Caco-2 (cell line): ENCODE measurements around the gene FAM3C. TPM values are rescaled to one million over a fixed set of nuclear protein-coding genes. Genes with fewer than 3 reads are reported as not detected.
"Not testable (repeated sequence)": the region's sequence is repeated elsewhere in the genome, so short reads cannot be mapped to it uniquely, and the experiment has no call there.

Source experiments
- BruUV-seq: library from RNA; stranded (reverse); fragments of 400-500 nt; replicated peaks from 2 replicates; lab custom pipeline; 2021; lab: Mats Ljungman, UMichigan
- CTCF ChIA-PET: fragments of 300-600 bp; sonication (Branson Sonifier 250); formaldehyde crosslinking; loops from one replicate; lab custom pipeline; 2022; ENCODE audit warnings: antibody characterized with exemption; lab: Charles Lee
- POLR2A ChIA-PET: fragments of 300-600 bp; sonication (Branson Sonifier 250); formaldehyde crosslinking; loops from one replicate; lab custom pipeline; 2022; ENCODE audit warnings: antibody characterized with exemption; lab: Charles Lee
- DNase-seq, 2 experiments: peaks; one replicate each; pipeline versions ENCODE4 v3.0.0 to v3.0.0-alpha.2; 2020 to 2022
- H3K27me3 ChIP-seq: replicated peaks from 2 replicates; pipeline ENCODE4 v1.6.0; 2011; ENCODE audit warnings: low read length; ENCODE audit not compliant: control insufficient read depth, insufficient read depth
- H3K36me3 ChIP-seq: 2 replicates; pipeline ENCODE4 v1.5.1; 2011; ENCODE audit warnings: low read length; ENCODE audit not compliant: control insufficient read depth, insufficient read depth
- H3K4me1 ChIP-seq: fragments of 250-450 bp; sonication (Bioruptor Pico); 2 replicates; pipeline ENCODE4 v1.5.1; 2020; ENCODE audit warnings: mild to moderate bottlenecking
- H3K4me3 ChIP-seq: 2 replicates; pipeline ENCODE4 v1.5.1; 2011; ENCODE audit warnings: low read depth, mild to moderate bottlenecking, control low read depth, low read length
- H3K9me3 ChIP-seq: fragments of 250-450 bp; sonication (Bioruptor Pico); 2 replicates; pipeline ENCODE4 v1.5.1; 2020; ENCODE audit warnings: mild to moderate bottlenecking, moderate library complexity
- H3K27ac Mint-ChIP-seq: one replicate; pipeline ENCODE4 v1.8.0; 2022; ENCODE audit warnings: mixed read lengths; ENCODE audit not compliant: unreplicated experiment
- H3K27me3 Mint-ChIP-seq: one replicate; pipeline ENCODE4 v1.8.0; 2022; ENCODE audit warnings: mixed read lengths; ENCODE audit not compliant: insufficient read depth, unreplicated experiment
- H3K36me3 Mint-ChIP-seq: one replicate; pipeline ENCODE4 v1.8.0; 2022; ENCODE audit warnings: mild to moderate bottlenecking, mixed read lengths; ENCODE audit not compliant: insufficient read depth, unreplicated experiment
- H3K4me1 Mint-ChIP-seq: one replicate; pipeline ENCODE4 v1.8.0; 2022; ENCODE audit warnings: low read depth, mixed read lengths; ENCODE audit not compliant: unreplicated experiment
- H3K4me3 Mint-ChIP-seq: one replicate; pipeline ENCODE4 v1.8.0; 2022; ENCODE audit warnings: mild to moderate bottlenecking, moderate library complexity, mixed read lengths; ENCODE audit not compliant: unreplicated experiment
- H3K9me3 Mint-ChIP-seq: one replicate; pipeline ENCODE4 v1.8.0; 2022; ENCODE audit warnings: mixed read lengths; ENCODE audit not compliant: unreplicated experiment
- intact Hi-C: fragments of 100-400 bp; cut with micrococcal nuclease; formaldehyde crosslinking; loops from one replicate; pipeline ENCODE4 v1.10.0; 2022; ENCODE audit not compliant: unreplicated experiment
- total RNA-seq: library from RNA; stranded (reverse); gene quantifications from 2 replicates; pipeline ENCODE4 v1.2.3, GENCODE V29; 2022
- TF ChIP-seq, protein P1 (sequence below), 2 experiments: fragments of 200-600 bp in 1 of 2; IDR thresholded peaks; 1 replicate in 1 of 2; 2 replicates in 1 of 2; pipeline versions ENCODE4 v1.5.1 to v1.8.0; 2011 to 2022; ENCODE audit warnings: antibody characterized with exemption in 1 of 2, control low read depth in 1 of 2, inconsistent platforms in 1 of 2, low read depth in 1 of 2, low read length in 1 of 2, mild to moderate bottlenecking in 1 of 2, moderate library complexity in 1 of 2; ENCODE audit not compliant: insufficient read depth in 1 of 2, severe bottlenecking in 1 of 2, unreplicated experiment in 1 of 2

Gene FAM3C
- total RNA-seq, 1 experiment from 2014 or later: 40.5 TPM

GRCh38 chr7:121440857-121441503 lies 44.9 kb upstream of the FAM3C start:
- H3K36me3 Mint-ChIP-seq: no peaks in the 10 kb centered on the region
- no peaks in the 10 kb centered on the region for H3K27me3 Mint-ChIP-seq
- no peak overlapping the region for H3K27ac Mint-ChIP-seq
- no peak for DNase-seq
- H3K4me3 Mint-ChIP-seq: no peak overlapping the region
- Histone ChIP-seq H3K4me1 (peaks cover 20% of the 10 kb centered on the region), H3K27me3 (no peaks in the 10 kb centered on the region), H3K4me3 (no peak overlapping the region), H3K9me3 (no peaks in the 10 kb centered on the region), H3K36me3 (no peaks in the 10 kb centered on the region)
- no TSS peak for BruUV-seq
- H3K9me3 Mint-ChIP-seq: no peaks in the 10 kb centered on the region
- H3K4me1 Mint-ChIP-seq: peaks cover 13% of the 10 kb centered on the region
- ChIA-PET POLR2A (no interaction called here), CTCF (interaction anchor here (0.7 kb wide), 1 partner anchor 45 kb away, joined by 3 read pairs; the partner anchor contains the start of gene FAM3C)
- TF ChIP-seq, protein P1, sequence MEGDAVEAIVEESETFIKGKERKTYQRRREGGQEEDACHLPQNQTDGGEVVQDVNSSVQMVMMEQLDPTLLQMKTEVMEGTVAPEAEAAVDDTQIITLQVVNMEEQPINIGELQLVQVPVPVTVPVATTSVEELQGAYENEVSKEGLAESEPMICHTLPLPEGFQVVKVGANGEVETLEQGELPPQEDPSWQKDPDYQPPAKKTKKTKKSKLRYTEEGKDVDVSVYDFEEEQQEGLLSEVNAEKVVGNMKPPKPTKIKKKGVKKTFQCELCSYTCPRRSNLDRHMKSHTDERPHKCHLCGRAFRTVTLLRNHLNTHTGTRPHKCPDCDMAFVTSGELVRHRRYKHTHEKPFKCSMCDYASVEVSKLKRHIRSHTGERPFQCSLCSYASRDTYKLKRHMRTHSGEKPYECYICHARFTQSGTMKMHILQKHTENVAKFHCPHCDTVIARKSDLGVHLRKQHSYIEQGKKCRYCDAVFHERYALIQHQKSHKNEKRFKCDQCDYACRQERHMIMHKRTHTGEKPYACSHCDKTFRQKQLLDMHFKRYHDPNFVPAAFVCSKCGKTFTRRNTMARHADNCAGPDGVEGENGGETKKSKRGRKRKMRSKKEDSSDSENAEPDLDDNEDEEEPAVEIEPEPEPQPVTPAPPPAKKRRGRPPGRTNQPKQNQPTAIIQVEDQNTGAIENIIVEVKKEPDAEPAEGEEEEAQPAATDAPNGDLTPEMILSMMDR (IDR thresholded peaks at IDR 0.05; ENCODE audit: insufficient read depth in 1 of 2, low read depth in 1 of 2, low read length in 1 of 2, severe bottlenecking in 1 of 2, unreplicated experiment in 1 of 2): no peak
- intact Hi-C loops: no loop called here

- DNase-seq: peak; percentile 88 to 91
- TSS peak; percentile 79 for BruUV-seq
- ChIA-PET POLR2A (interaction anchor here (0.9 to 1.0 kb wide), 2 partner anchors 42 to 276 kb away, joined by 3 to 9 read pairs; no protein-coding TSS in a partner anchor), CTCF (interaction anchor here (0.5 to 1.4 kb wide), 6 partner anchors 11 to 71 kb away, joined by 3 to 20 read pairs (median 4); partner anchors contain the start of gene FAM3C)
- not testable (repeated sequence) for H3K27me3 Mint-ChIP-seq, H3K9me3 ChIP-seq, H3K4me3 ChIP-seq, H3K27me3 ChIP-seq, H3K36me3 Mint-ChIP-seq, H3K9me3 Mint-ChIP-seq, H3K36me3 ChIP-seq
- Mint-ChIP-seq H3K4me3 (peak overlapping the region; percentile 74), H3K27ac (peak overlapping the region; percentile 81), H3K4me1 (peaks cover 13% of the 10 kb centered on the region)
- intact Hi-C loops: loop anchor here (1.0 to 2.0 kb wide), 3 partner anchors 8 to 41 kb away; partner anchors contain the start of gene FAM3C
- H3K4me1 ChIP-seq: peaks cover 23% of the 10 kb centered on the region
- TF ChIP-seq, protein P1 (IDR thresholded peaks at IDR 0.05; ENCODE audit: insufficient read depth in 1 of 2, low read depth in 1 of 2, low read length in 1 of 2, severe bottlenecking in 1 of 2, unreplicated experiment in 1 of 2): peak in 1 of 2 experiments; percentile 16
Observed at GRCh38 chr7:121438043-121438955, 42.2 kb upstream of the FAM3C start.

DNA sequence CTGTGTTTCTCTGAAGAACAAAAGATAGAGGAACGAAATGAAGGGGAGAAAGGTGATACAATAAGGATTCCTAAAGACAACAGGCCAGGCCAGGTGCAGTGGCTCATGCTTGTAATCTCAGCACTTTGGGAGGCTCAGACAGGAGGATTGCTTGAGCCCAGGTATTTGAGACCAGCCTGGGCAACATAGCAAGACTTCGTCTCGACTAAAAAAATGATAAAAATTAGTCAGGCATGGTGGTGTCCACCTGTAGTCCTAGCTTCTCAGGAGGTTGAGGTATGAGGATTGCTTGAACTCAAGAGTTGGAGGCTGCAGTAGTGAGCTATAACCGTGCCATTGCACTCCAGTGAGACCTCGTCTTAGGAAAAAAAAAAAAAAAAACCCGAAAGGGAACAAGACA lies 41.4 kb upstream of the FAM3C start:
- peaks cover 13% of the 10 kb centered on the region for H3K4me1 Mint-ChIP-seq
- no peaks in the 10 kb centered on the region for H3K9me3 Mint-ChIP-seq
- TF ChIP-seq, protein P1 (IDR thresholded peaks at IDR 0.05; ENCODE audit: insufficient read depth in 1 of 2, low read depth in 1 of 2, low read length in 1 of 2, severe bottlenecking in 1 of 2, unreplicated experiment in 1 of 2): no peak
- DNase-seq: no peak
- H3K4me3 ChIP-seq: no peak overlapping the region
- H3K27me3 Mint-ChIP-seq: no peaks in the 10 kb centered on the region
- peaks cover 23% of the 10 kb centered on the region for H3K4me1 ChIP-seq
- H3K36me3 Mint-ChIP-seq: no peaks in the 10 kb centered on the region
- intact Hi-C loops: no loop called here
- H3K9me3 ChIP-seq: no peaks in the 10 kb centered on the region
- ChIA-PET CTCF (interaction anchor here (0.5 to 1.3 kb wide), 3 partner anchors 10 to 43 kb away, joined by 3 to 20 read pairs (median 3); partner anchors contain the start of gene FAM3C), POLR2A (no interaction called here)
- H3K27ac Mint-ChIP-seq: no peak overlapping the region
- H3K4me3 Mint-ChIP-seq: no peak overlapping the region
- H3K36me3 ChIP-seq: no peaks in the 10 kb centered on the region
- BruUV-seq: no TSS peak
- no peaks in the 10 kb centered on the region for H3K27me3 ChIP-seq
